ENCODE measurements around the gene ACTR2.
"Not testable (repeated sequence)": the region's sequence is repeated elsewhere in the genome, so short reads cannot be mapped to it uniquely, and the experiment has no call there.

GRCh38 chr2:65221275-65221674 is 6.4 kb upstream of the ACTR2 start:
- not testable (repeated sequence) for TF ChIP-seq CTCF (tag by site-specific recombination; IDR thresholded peaks at IDR 0.05); ZNF513 (tag by site-specific recombination; IDR thresholded peaks at IDR 0.05); ZNF18 (tag by site-specific recombination; IDR thresholded peaks at IDR 0.05); SCRT1 (tag by site-specific recombination; IDR thresholded peaks at IDR 0.05; ENCODE audit: borderline replicate concordance); ZNF274 (IDR thresholded peaks at IDR 0.05; ENCODE audit: low read length); ZNF274 (tag by site-specific recombination; IDR thresholded peaks at IDR 0.05; ENCODE audit: borderline replicate concordance)
